ENCODE measurements around the gene RNF115.

RNF115 gene

DNA sequence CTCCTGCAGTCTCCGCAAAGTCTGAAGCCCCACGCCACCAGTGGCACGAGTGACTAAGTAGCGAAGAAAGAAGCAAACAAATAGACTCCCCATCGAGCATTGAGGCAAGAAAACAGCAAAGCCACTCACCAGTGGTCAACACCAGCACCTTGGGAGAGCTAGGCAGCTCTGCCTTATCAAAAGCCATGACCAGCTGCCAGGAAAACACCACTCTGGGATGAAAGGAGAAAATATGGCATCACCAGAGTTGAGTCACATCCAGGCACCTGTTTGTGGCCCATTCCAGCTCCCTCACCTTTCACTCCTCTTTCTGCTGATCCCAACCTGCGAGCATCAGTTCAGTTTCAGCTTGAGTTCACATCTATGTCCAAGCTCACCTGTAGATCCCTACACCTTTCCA, 134.0 kb downstream of the RNF115 start:
- no peak for TF ChIP-seq CTCF (IDR thresholded peaks at IDR 0.05; ENCODE audit: borderline replicate concordance, insufficient read depth, low read depth, low read length)
- no peak overlapping the region for H3K4me3 ChIP-seq (ENCODE audit: low read depth, low read length)

DNA sequence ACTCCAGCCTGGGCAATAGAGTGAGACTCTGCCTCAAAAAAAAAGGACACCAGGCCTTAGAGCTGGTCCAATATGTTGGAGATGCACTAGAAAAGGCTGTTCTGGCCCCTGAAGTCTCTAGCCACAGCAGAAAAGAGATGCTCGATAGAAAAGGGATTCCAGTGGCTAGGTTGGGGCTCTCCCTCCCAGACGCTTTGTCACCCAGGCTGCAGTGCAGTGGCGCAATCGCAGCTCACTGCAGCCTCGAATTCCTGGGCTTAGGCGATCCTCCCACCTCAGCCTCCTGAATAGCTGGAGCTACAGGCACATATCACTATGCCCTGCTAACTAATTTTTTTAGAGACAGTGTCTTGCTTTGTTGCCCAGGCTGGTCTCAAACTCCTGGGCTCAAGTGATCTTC, 135.0 kb downstream of the RNF115 start:
- no peak overlapping the region for H3K4me3 ChIP-seq (ENCODE audit: low read depth, low read length)
- no peak for TF ChIP-seq CTCF (IDR thresholded peaks at IDR 0.05; ENCODE audit: borderline replicate concordance, insufficient read depth, low read depth, low read length)
